Osteocyte (in vitro differentiated cells): ENCODE measurements around the gene EIF4E. TPM values are rescaled to one million over a fixed set of nuclear protein-coding genes. Genes with fewer than 3 reads are reported as not detected.
A peak's percentile ranks its signal among the peaks of the same experiment; 100 is the strongest.

Experiments used
- DNase-seq: peaks from one replicate; pipeline ENCODE4 v3.0.0; 2021; ENCODE audit warnings: mixed read lengths; ENCODE audit not compliant: unreplicated experiment; ENCODE audit errors: extremely low spot score
- H3K27ac Mint-ChIP-seq: one replicate; pipeline ENCODE4 v1.8.0; 2021; ENCODE audit warnings: mild to moderate bottlenecking, mixed read lengths; ENCODE audit not compliant: unreplicated experiment
- H3K27me3 Mint-ChIP-seq: one replicate; pipeline ENCODE4 v1.8.0; 2021; ENCODE audit warnings: mixed read lengths; ENCODE audit not compliant: unreplicated experiment
- H3K36me3 Mint-ChIP-seq: one replicate; pipeline ENCODE4 v1.8.0; 2021; ENCODE audit warnings: mixed read lengths; ENCODE audit not compliant: unreplicated experiment
- H3K4me1 Mint-ChIP-seq: one replicate; pipeline ENCODE4 v1.8.0; 2021; ENCODE audit warnings: mixed read lengths; ENCODE audit not compliant: unreplicated experiment
- H3K4me3 Mint-ChIP-seq: one replicate; pipeline ENCODE4 v1.8.0; 2021; ENCODE audit warnings: mild to moderate bottlenecking, moderate library complexity, mixed read lengths; ENCODE audit not compliant: unreplicated experiment
- H3K9me3 Mint-ChIP-seq: one replicate; pipeline ENCODE4 v1.8.0; 2021; ENCODE audit warnings: mixed read lengths; ENCODE audit not compliant: unreplicated experiment
- long read RNA-seq: library from polyadenylated mRNA; unstranded; transcript quantifications from one replicate; pipeline ENCODE4 v2.0.0, GENCODE V29; 2021
- total RNA-seq: library from RNA; stranded (reverse); gene quantifications from 2 replicates; pipeline ENCODE4 v1.2.1, GENCODE V29; 2021
- TF ChIP-seq, protein P1 (sequence below): fragments of 200-600 bp; sonication (generic); IDR thresholded peaks from 2 replicates; pipeline ENCODE4 v1.5.0; 2021; ENCODE audit warnings: antibody characterized with exemption, mild to moderate bottlenecking, moderate library complexity

Gene EIF4E, protein sequence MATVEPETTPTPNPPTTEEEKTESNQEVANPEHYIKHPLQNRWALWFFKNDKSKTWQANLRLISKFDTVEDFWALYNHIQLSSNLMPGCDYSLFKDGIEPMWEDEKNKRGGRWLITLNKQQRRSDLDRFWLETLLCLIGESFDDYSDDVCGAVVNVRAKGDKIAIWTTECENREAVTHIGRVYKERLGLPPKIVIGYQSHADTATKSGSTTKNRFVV
- 60.6 and 64.6 TPM in 2 replicates for total RNA-seq
- long read RNA-seq, full-length matches to known transcripts = 779 of 835 reads
- long read RNA-seq, partial matches to known transcripts = 21 of 835 reads
- long read RNA-seq, other reads (novel, unspliced or antisense) = 35 of 835 reads

DNA sequence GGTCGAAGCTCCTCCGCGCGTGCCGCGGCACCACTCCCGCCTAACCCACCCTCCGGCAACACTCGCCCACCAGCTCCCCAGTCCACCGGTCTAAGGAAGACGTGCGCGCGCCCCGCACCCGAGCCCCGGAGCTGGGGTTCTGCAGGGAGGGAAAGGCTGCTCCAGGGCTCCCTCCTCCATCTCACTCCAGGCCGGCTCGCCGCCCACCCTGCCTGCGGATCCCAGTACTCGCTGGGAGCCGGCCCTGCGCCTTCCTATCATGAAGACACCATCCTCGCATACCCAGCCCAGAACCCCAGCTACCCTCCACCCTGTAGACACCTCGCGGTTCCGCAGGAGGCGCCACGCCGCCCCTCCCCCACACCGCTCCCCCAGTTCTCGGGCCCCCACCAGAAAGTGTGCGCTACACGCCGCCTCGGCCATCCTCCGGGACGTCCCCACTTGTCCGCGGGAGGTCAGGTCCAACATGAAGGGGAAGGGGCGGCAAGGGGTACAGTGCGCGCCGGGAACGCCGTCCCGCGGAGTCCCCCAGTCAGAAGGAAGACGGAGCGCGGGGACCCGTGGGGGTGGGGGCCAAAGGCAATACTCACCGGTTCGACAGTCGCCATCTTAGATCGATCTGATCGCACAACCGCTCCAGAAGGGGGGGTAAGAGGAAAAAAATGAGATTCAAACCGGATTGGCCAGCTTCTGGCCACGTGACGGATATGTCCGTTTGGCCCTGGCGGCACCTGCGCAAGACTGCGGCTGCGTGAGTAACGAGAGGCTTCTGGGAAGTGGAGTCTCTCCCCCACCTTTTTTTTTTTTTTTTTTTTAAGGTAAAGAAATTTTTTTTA, at the start of gene EIF4E:
EIF4E (minus strand) TSS at position 629 of the 836 bp plus-strand sequence; CDS start at position 608, 21 bp downstream.
- TF ChIP-seq, protein P1, sequence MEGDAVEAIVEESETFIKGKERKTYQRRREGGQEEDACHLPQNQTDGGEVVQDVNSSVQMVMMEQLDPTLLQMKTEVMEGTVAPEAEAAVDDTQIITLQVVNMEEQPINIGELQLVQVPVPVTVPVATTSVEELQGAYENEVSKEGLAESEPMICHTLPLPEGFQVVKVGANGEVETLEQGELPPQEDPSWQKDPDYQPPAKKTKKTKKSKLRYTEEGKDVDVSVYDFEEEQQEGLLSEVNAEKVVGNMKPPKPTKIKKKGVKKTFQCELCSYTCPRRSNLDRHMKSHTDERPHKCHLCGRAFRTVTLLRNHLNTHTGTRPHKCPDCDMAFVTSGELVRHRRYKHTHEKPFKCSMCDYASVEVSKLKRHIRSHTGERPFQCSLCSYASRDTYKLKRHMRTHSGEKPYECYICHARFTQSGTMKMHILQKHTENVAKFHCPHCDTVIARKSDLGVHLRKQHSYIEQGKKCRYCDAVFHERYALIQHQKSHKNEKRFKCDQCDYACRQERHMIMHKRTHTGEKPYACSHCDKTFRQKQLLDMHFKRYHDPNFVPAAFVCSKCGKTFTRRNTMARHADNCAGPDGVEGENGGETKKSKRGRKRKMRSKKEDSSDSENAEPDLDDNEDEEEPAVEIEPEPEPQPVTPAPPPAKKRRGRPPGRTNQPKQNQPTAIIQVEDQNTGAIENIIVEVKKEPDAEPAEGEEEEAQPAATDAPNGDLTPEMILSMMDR = peak; percentile 23
- Mint-ChIP-seq H3K4me3 (peak within 1 kb of the TSS; percentile 94), H3K27me3 (no peaks in the 10 kb centered on the region), H3K4me1 (peaks cover 39% of the 10 kb centered on the region), H3K36me3 (peaks cover 6% of the 10 kb centered on the region), H3K9me3 (no peaks in the 10 kb centered on the region), H3K27ac (peak within 1 kb of the TSS; percentile 94)
- peak; percentile 98 for DNase-seq

DNA sequence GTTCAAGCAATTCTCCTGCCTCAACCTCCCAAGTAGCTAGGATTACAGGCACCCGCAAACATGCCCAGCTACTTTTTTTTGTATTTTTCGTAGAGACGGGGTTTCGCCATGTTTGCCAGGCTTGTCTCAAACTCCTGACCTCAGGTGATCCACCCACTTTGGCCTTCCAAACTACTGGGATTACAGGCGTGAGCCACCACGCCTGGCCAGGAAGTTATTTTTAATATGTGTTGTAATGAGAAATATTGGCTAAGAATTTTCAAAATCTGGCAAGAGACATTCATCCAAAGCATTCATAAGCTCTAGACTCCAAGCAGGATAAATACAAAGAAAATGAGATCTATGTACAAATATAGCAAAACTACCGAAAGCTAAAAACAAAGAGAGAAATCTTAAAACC, 48.6 kb upstream of the EIF4E start:
- Mint-ChIP-seq H3K27ac (no peak overlapping the region), H3K4me1 (peaks cover 7% of the 10 kb centered on the region), H3K36me3 (no peaks in the 10 kb centered on the region), H3K9me3 (no peaks in the 10 kb centered on the region), H3K4me3 (no peak overlapping the region), H3K27me3 (peaks cover under 1% of the 10 kb centered on the region)
- DNase-seq = no peak
- TF ChIP-seq, protein P1 = no peak

DNA sequence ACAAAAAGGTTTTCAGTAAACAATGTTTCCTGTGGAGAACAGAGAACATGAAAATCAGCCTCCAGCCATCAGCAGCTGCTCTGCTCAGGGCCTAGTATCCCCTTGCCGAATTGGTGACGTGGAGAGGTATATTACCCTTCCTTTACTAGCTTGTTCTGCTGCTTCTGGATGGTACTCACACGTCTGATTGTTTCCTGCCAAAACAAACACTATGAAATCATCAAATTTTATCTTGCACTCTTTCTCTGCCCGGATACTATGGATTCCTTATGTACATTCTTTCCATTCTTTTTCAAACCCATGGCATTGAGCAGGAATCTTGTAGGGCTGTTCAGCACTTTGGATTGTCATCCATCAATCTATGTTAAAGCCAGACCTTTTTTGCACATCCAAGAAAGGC, 47.8 kb upstream of the EIF4E start:
- Mint-ChIP-seq H3K9me3 (no peaks in the 10 kb centered on the region), H3K4me3 (no peak overlapping the region), H3K27me3 (no peaks in the 10 kb centered on the region), H3K4me1 (peaks cover 7% of the 10 kb centered on the region), H3K36me3 (no peaks in the 10 kb centered on the region), H3K27ac (peak overlapping the region; percentile 14)
- no peak for DNase-seq
- TF ChIP-seq, protein P1 = no peak

DNA sequence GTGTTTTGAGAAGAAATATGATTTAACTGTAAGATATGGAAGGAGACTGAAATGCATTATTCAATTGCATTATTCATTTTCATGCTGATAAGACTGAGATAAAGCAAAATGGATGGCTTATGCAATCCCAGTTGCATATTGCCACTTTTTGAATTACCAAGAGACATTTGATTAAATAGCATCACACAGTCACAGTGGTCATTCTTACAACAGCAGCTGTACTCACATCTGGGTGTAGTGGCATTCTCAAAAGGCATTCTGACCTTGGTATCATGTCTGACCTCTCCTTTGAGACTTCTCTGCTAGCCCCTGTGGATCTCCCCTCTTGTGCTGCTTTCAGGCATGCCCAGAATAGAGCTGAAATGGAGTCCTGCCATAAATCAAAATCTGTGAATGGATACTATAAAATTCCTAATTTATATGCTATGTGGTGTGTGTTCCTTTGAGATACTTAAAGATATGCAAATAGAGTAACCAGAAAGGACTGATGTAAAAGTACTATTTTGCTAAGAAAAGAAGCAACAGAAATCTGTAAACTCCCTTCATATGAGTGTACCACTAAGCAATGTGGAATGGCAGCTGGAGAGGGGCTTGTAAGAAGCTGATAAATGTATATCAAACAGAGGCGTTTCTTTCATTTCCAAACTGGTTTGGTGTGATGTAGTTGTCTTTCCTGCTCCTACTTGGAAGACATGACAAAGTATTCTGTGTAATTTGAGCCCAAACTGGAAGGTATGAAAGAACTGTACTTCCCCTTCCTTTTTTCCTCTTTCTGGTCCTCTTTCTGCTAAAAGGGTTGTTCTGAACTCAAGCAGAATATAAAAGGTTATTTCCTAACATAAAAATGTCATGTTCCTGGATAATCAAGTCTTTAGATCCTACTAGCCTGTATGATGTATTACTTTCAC, 41.2 kb upstream of the EIF4E start:
- no peak for DNase-seq
- H3K4me3 Mint-ChIP-seq = no peak overlapping the region
- H3K27me3 Mint-ChIP-seq = peaks cover 8% of the 10 kb centered on the region
- no peak overlapping the region for H3K27ac Mint-ChIP-seq
- TF ChIP-seq, protein P1 = no peak
- H3K4me1 Mint-ChIP-seq = no peaks in the 10 kb centered on the region
- H3K9me3 Mint-ChIP-seq = no peaks in the 10 kb centered on the region
- H3K36me3 Mint-ChIP-seq = no peaks in the 10 kb centered on the region
